ENCODE data around the gene JAM3. TPM values are rescaled to one million over a fixed set of nuclear protein-coding genes. Genes with fewer than 3 reads are reported as not detected.
A peak's percentile ranks its signal among the peaks of the same experiment; 100 is the strongest.

The JAM3 gene
- total RNA-seq, 6 experiments from 2014 or later, result 49.6 to 58.6 (median 55.2) TPM

DNA sequence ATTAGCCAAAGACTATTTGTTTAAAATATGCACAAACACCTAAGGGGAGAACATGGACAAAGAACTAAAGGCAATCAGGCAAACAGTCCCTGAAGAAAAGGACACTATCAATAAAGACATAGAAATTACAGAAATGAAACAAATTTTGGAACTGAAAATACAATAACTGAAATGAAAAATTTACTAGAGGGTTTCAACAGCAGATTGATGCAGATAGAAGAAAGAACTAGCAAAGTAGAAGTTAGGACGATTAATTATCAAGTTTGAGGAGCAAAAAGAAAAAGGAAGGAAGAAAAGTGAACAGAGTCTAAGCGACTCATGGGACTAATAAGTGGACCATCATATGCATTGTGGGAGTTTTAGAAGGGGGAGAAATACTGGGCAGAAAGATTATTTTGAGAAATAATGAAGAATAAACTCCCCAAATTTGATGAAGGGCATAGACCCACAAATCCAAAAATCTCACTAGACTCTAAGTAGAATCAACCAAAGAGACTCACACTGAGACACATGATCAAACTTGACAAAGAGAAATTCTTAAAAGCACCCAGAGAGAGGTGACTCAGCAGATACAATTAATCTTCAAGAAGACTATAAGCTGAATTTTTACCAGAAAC lies 62.9 kb downstream of the JAM3 start:
- Mint-ChIP-seq H3K4me1 (ENCODE audit: low read depth) (peaks cover 24% of the 10 kb centered on the region), H3K27me3 (ENCODE audit: insufficient read depth) (no peaks in the 10 kb centered on the region; the same call in 1 of the 2 replicates), H3K9me3 (peaks cover 15% of the 10 kb centered on the region), H3K4me3 (no peak overlapping the region), H3K36me3 (ENCODE audit: low read depth) (peaks cover 20% of the 10 kb centered on the region), H3K27ac (no peak overlapping the region)
- TF ChIP-seq, protein P1, sequence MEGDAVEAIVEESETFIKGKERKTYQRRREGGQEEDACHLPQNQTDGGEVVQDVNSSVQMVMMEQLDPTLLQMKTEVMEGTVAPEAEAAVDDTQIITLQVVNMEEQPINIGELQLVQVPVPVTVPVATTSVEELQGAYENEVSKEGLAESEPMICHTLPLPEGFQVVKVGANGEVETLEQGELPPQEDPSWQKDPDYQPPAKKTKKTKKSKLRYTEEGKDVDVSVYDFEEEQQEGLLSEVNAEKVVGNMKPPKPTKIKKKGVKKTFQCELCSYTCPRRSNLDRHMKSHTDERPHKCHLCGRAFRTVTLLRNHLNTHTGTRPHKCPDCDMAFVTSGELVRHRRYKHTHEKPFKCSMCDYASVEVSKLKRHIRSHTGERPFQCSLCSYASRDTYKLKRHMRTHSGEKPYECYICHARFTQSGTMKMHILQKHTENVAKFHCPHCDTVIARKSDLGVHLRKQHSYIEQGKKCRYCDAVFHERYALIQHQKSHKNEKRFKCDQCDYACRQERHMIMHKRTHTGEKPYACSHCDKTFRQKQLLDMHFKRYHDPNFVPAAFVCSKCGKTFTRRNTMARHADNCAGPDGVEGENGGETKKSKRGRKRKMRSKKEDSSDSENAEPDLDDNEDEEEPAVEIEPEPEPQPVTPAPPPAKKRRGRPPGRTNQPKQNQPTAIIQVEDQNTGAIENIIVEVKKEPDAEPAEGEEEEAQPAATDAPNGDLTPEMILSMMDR (IDR thresholded peaks at IDR 0.05), result no peak
- peak; percentile 7 for DNase-seq

GRCh38 chr11:134132808-134133207 lies 63.9 kb downstream of the JAM3 start:
- no peaks in the 10 kb centered on the region; the same call in 1 of the 2 replicates for H3K27me3 Mint-ChIP-seq (ENCODE audit: insufficient read depth)
- peaks cover 17% of the 10 kb centered on the region for H3K4me1 Mint-ChIP-seq (ENCODE audit: low read depth)
- no peak overlapping the region for H3K4me3 Mint-ChIP-seq
- DNase-seq, result no peak
- peaks cover 20% of the 10 kb centered on the region for H3K36me3 Mint-ChIP-seq (ENCODE audit: low read depth)
- TF ChIP-seq, protein P1 (IDR thresholded peaks at IDR 0.05), result no peak
- H3K9me3 Mint-ChIP-seq, result peaks cover 15% of the 10 kb centered on the region
- H3K27ac Mint-ChIP-seq, result peak overlapping the region; percentile 38; the same call in 1 of the 2 replicates

DNA sequence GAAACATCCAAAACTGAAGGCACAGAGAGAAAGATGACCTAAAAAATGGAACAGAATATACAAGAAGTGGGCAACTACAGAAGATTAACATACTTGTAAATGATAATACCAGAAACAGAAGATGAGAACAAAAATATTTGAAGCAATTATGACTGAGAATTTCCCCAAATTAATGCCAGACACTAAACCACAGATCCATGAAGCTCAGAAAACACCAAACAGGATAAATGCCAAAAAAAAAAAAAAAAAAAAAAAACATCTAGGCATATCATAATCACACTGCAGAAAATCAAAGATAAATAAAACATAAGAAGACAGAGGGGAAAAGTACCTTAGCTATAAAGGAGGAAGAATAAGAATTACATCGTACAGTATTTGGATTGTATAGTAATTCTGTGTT lies 65.3 kb downstream of the JAM3 start:
- Mint-ChIP-seq H3K27ac (no peak overlapping the region), H3K4me1 (ENCODE audit: low read depth) (peaks cover 18% of the 10 kb centered on the region), H3K9me3 (peaks cover 15% of the 10 kb centered on the region), H3K27me3 (ENCODE audit: insufficient read depth) (no peaks in the 10 kb centered on the region; the same call in 1 of the 2 replicates), H3K36me3 (ENCODE audit: low read depth) (peaks cover 20% of the 10 kb centered on the region), H3K4me3 (no peak overlapping the region)
- no peak for DNase-seq
- TF ChIP-seq, protein P1 (IDR thresholded peaks at IDR 0.05), result no peak

GRCh38 chr11:134138376-134138775 lies 69.5 kb downstream of the JAM3 start:
- peaks cover 4% of the 10 kb centered on the region; the same call in 1 of the 2 replicates for H3K9me3 Mint-ChIP-seq
- DNase-seq, result no peak
- H3K36me3 Mint-ChIP-seq (ENCODE audit: low read depth), result peaks cover 18% of the 10 kb centered on the region
- H3K27ac Mint-ChIP-seq, result no peak overlapping the region
- no peaks in the 10 kb centered on the region; the same call in none of the 2 replicates for H3K27me3 Mint-ChIP-seq (ENCODE audit: insufficient read depth)
- H3K4me3 Mint-ChIP-seq, result no peak overlapping the region
- TF ChIP-seq, protein P1 (IDR thresholded peaks at IDR 0.05), result no peak
- H3K4me1 Mint-ChIP-seq (ENCODE audit: low read depth), result peaks cover 6% of the 10 kb centered on the region; the same call in 1 of the 2 replicates

DNA sequence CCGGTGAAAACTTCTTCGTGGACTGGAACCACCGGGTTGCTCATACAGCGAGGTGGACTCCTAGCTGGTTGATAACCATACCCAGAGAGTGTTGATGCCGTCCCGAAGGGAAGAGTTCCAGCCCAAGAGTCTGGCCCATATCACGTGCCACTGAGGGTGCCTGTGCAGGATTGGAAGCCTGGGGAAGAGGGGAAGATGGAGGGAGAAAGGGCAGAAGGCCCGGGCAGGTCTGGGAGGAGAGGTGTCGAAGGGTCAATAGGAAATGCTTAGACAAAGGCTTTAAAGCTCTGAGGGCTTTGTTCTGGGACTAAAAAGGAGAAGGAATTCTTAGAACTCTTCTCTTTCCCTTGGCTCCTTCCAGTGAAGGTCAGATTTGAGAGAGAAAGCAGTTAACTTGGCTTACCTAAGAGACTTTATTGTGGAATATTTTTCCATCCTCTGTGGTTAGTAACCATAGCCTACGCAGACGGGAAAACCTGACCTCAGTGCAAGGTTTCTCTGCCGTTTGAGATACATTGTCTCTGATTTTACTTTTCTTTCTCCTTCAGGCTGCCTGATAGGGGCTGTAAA lies 70.5 kb downstream of the JAM3 start:
- H3K4me1 Mint-ChIP-seq (ENCODE audit: low read depth), result peaks cover 6% of the 10 kb centered on the region; the same call in 1 of the 2 replicates
- H3K27ac Mint-ChIP-seq, result no peak overlapping the region
- H3K4me3 Mint-ChIP-seq, result no peak overlapping the region
- DNase-seq, result no peak
- no peaks in the 10 kb centered on the region; the same call in none of the 2 replicates for H3K27me3 Mint-ChIP-seq (ENCODE audit: insufficient read depth)
- TF ChIP-seq, protein P1 (IDR thresholded peaks at IDR 0.05), result no peak
- no peaks in the 10 kb centered on the region for H3K9me3 Mint-ChIP-seq
- H3K36me3 Mint-ChIP-seq (ENCODE audit: low read depth), result peaks cover 14% of the 10 kb centered on the region
